ENCODE measurements around the gene INHBA. TPM values are rescaled to one million over a fixed set of nuclear protein-coding genes. Genes with fewer than 3 reads are reported as not detected.

INHBA gene
- total RNA-seq, 8 experiments from 2014 or later: 0.13 to 24.7 (median 1.8) TPM

GRCh38 chr7:41693150-41693997 is 9.5 kb downstream of the INHBA start:
- 0 to 96% (median 33%) methylated on average over 2 to 7 of the region's 10 CpGs; no CpG with 5 or more reads in 1 of the 10 experiments for WGBS, 10 experiments
- in situ Hi-C loops (cut with MboI; ENCODE audit: low pct_unique_long_range_greater_than_20kb in 2 of 9, low sequenced_read_pairs in 9 of 9, unreplicated experiment in 9 of 9): no loop called here
- ATAC-seq (replicated peaks in 6 of 8): peak; percentile 72 to 98 (median 92)
- peak overlapping the region in 1 of 2 donors; percentile 34 for H3K27ac ChIP-seq
- peak overlapping the region; percentile 6 to 42 (median 28) for H3K4me3 ChIP-seq
- H3K4me1 ChIP-seq (replicated peaks in 1 of 2): peaks cover 14 to 15% of the 10 kb centered on the region in 2 donors

- no peak overlapping the region for H3K4me3 ChIP-seq
- in situ Hi-C loops (cut with MboI; ENCODE audit: low pct_unique_long_range_greater_than_20kb in 2 of 9, low sequenced_read_pairs in 9 of 9, unreplicated experiment in 9 of 9): no loop called here
- H3K4me1 ChIP-seq (replicated peaks in 1 of 2): peaks cover 14 to 15% of the 10 kb centered on the region in 2 donors
- ATAC-seq (replicated peaks in 6 of 8): no peak
- WGBS, 10 experiments: 75 to 100% (median 88%) methylated on average over 3 to 6 of the region's 7 CpGs; no CpG with 5 or more reads in 1 of the 10 experiments
- no peak overlapping the region for H3K27ac ChIP-seq
Observed at GRCh38 chr7:41692251-41692650, 10.6 kb downstream of the INHBA start.

GRCh38 chr7:41691286-41692190 is 11.4 kb downstream of the INHBA start:
- H3K4me1 ChIP-seq (replicated peaks in 1 of 2): peaks cover 14 to 15% of the 10 kb centered on the region in 2 donors
- in situ Hi-C loops (cut with MboI; ENCODE audit: low pct_unique_long_range_greater_than_20kb in 2 of 9, low sequenced_read_pairs in 9 of 9, unreplicated experiment in 9 of 9): no loop called here
- no peak overlapping the region for H3K27ac ChIP-seq
- no peak overlapping the region for H3K4me3 ChIP-seq
- 89 to 100% (median 100%) methylated on average over 1 to 2 of the region's 3 CpGs; no CpG with 5 or more reads in 4 of the 10 experiments for WGBS, 10 experiments
- no peak for ATAC-seq (replicated peaks in 6 of 8)

GRCh38 chr7:41689815-41690214 is 13.1 kb downstream of the INHBA start:
- no peak for ATAC-seq (replicated peaks in 6 of 8)
- peaks cover 10 to 15% of the 10 kb centered on the region in 2 donors for H3K4me1 ChIP-seq (replicated peaks in 1 of 2)
- in situ Hi-C loops (cut with MboI; ENCODE audit: low pct_unique_long_range_greater_than_20kb in 2 of 9, low sequenced_read_pairs in 9 of 9, unreplicated experiment in 9 of 9): no loop called here
- H3K27ac ChIP-seq: no peak overlapping the region
- H3K4me3 ChIP-seq: no peak overlapping the region
- WGBS, 10 experiments: 87 to 100% (median 96%) methylated on average over 1 to 11 of the region's 16 CpGs; no CpG with 5 or more reads in 3 of the 10 experiments

- Histone ChIP-seq H3K4me3 (no peak overlapping the region), H3K27ac (no peak overlapping the region), H3K4me1 (replicated peaks in 1 of 2) (peaks cover 4 to 12% of the 10 kb centered on the region in 2 donors)
- ATAC-seq (replicated peaks in 6 of 8): no peak
- in situ Hi-C loops (cut with MboI; ENCODE audit: low pct_unique_long_range_greater_than_20kb in 2 of 9, low sequenced_read_pairs in 9 of 9, unreplicated experiment in 9 of 9): no loop called here
- WGBS, 10 experiments: 67 to 100% (median 94%) methylated on average over 1 to 2 of the region's 2 CpGs
Observed at GRCh38 chr7:41688906-41689305, 14.0 kb downstream of the INHBA start.

GRCh38 chr7:41688012-41688625 is 14.8 kb downstream of the INHBA start:
- ATAC-seq (replicated peaks in 6 of 8): peak in 1 of 8 experiments; percentile 26
- 50 to 100% (median 95%) methylated on average over 1 to 2 of the region's 2 CpGs; no CpG with 5 or more reads in 3 of the 10 experiments for WGBS, 10 experiments
- Histone ChIP-seq H3K4me1 (replicated peaks in 1 of 2) (peaks cover under 1 to 4% of the 10 kb centered on the region in 2 donors), H3K27ac (no peak overlapping the region), H3K4me3 (no peak overlapping the region)
- in situ Hi-C loops (cut with MboI; ENCODE audit: low pct_unique_long_range_greater_than_20kb in 2 of 9, low sequenced_read_pairs in 9 of 9, unreplicated experiment in 9 of 9): no loop called here

- WGBS, 10 experiments: 11 to 100% (median 79%) methylated on average over 1 of the region's 1 CpG; no CpG with 5 or more reads in 2 of the 10 experiments
- H3K4me1 ChIP-seq (replicated peaks in 1 of 2): no peaks in the 10 kb centered on the region
- H3K4me3 ChIP-seq: no peak overlapping the region
- in situ Hi-C loops (cut with MboI; ENCODE audit: low pct_unique_long_range_greater_than_20kb in 2 of 9, low sequenced_read_pairs in 9 of 9, unreplicated experiment in 9 of 9): no loop called here
- no peak for ATAC-seq (replicated peaks in 6 of 8)
- no peak overlapping the region for H3K27ac ChIP-seq
Observed at GRCh38 chr7:41685684-41686083, 17.2 kb downstream of the INHBA start.

- ATAC-seq (replicated peaks in 6 of 8): no peak
- in situ Hi-C loops (cut with MboI; ENCODE audit: low pct_unique_long_range_greater_than_20kb in 2 of 9, low sequenced_read_pairs in 9 of 9, unreplicated experiment in 9 of 9): no loop called here
- H3K4me3 ChIP-seq: no peak overlapping the region
- H3K4me1 ChIP-seq (replicated peaks in 1 of 2): no peaks in the 10 kb centered on the region
- H3K27ac ChIP-seq: no peak overlapping the region
Observed at GRCh38 chr7:41682422-41682821, 20.5 kb downstream of the INHBA start.

- H3K27ac ChIP-seq: no peak overlapping the region
- WGBS, 10 experiments: 19 to 100% (median 92%) methylated on average over 2 of the region's 2 CpGs; no CpG with 5 or more reads in 2 of the 10 experiments
- no peak overlapping the region for H3K4me3 ChIP-seq
- in situ Hi-C loops (cut with MboI; ENCODE audit: low pct_unique_long_range_greater_than_20kb in 2 of 9, low sequenced_read_pairs in 9 of 9, unreplicated experiment in 9 of 9): no loop called here
- no peaks in the 10 kb centered on the region for H3K4me1 ChIP-seq (replicated peaks in 1 of 2)
- no peak for ATAC-seq (replicated peaks in 6 of 8)
Observed at GRCh38 chr7:41679566-41679965, 23.3 kb downstream of the INHBA start.

GRCh38 chr7:41674505-41675023 is 28.3 kb downstream of the INHBA start:
- in situ Hi-C loops (cut with MboI; ENCODE audit: low pct_unique_long_range_greater_than_20kb in 2 of 9, low sequenced_read_pairs in 9 of 9, unreplicated experiment in 9 of 9): no loop called here
- Histone ChIP-seq H3K4me3 (no peak overlapping the region), H3K4me1 (replicated peaks in 1 of 2) (no peaks in the 10 kb centered on the region), H3K27ac (no peak overlapping the region)
- ATAC-seq (replicated peaks in 6 of 8): peak in 2 of 8 experiments; percentile 42 to 52
- 22 to 65% (median 48%) methylated on average over 2 to 4 of the region's 4 CpGs for WGBS, 10 experiments

GRCh38 chr7:41661596-41661995 is 41.3 kb downstream of the INHBA start:
- Histone ChIP-seq H3K4me3 (no peak overlapping the region), H3K27ac (no peak overlapping the region), H3K4me1 (replicated peaks in 1 of 2) (no peaks in the 10 kb centered on the region)
- in situ Hi-C loops (cut with MboI; ENCODE audit: low pct_unique_long_range_greater_than_20kb in 2 of 9, low sequenced_read_pairs in 9 of 9, unreplicated experiment in 9 of 9): no loop called here
- ATAC-seq (replicated peaks in 6 of 8): no peak

- 83 to 100% (median 94%) methylated on average over 1 to 3 of the region's 3 CpGs; no CpG with 5 or more reads in 1 of the 10 experiments for WGBS, 10 experiments
- ATAC-seq (replicated peaks in 6 of 8): no peak
Observed at GRCh38 chr7:41659539-41659938, 43.4 kb downstream of the INHBA start.

More at GRCh38 chr7:41659539-41659938, 43.4 kb downstream of the INHBA start:
- in situ Hi-C loops (cut with MboI; ENCODE audit: low pct_unique_long_range_greater_than_20kb in 2 of 9, low sequenced_read_pairs in 9 of 9, unreplicated experiment in 9 of 9): no loop called here
- Histone ChIP-seq H3K27ac (no peak overlapping the region), H3K4me1 (replicated peaks in 1 of 2) (no peaks in the 10 kb centered on the region), H3K4me3 (no peak overlapping the region)
